HG03135 (cell line): ENCODE measurements around the gene HAPSTR1.
A peak's percentile ranks its signal among the peaks of the same experiment; 100 is the strongest.

Experiments used
- ATAC-seq: cut with Tn5 transposase; IDR thresholded peaks from one replicate; pipeline ENCODE4 v1.9.1; 2021; ENCODE audit warnings: mild to moderate bottlenecking, moderate library complexity; ENCODE audit not compliant: unreplicated experiment

The HAPSTR1 gene

DNA sequence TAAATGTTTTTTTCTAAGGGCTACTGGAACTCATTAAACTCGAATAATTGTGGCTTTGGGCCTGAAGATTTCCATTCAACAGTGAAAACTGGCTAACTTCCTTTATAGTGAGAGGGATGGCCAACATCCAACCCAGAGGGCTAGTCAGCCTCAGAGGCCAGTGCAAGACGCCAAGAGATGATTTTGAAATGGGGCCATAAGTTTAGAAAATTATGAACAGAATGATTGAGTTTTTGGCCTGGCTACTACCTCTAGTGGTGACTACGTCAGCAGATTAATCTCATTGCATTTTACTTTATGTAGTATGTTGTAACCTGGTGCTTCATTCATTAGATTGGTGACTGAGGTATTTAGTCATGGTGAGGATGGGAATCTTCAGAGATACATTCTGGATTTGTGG, 28.4 kb downstream of the HAPSTR1 start:
- no peak for ATAC-seq

DNA sequence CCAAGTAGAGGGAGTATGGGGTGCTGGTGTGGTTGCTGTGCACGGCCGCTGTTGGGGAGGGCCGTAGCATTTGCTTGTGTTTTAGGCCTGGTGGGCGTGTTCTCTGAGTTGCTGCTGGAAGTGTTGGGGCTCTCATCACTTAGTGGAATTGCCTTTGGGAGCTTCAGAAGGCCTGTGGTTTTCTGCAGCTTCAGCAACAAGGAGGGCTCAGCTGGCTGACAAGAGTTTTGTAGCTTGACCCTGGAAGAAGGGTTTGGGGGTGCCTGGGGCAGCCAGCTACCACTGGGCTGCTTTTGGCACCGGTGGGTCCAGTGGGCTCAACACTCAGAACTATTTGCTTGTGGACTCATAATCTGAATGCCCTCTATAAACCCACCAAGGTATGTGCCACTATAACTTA, 30.9 kb downstream of the HAPSTR1 start:
- ATAC-seq = no peak

DNA sequence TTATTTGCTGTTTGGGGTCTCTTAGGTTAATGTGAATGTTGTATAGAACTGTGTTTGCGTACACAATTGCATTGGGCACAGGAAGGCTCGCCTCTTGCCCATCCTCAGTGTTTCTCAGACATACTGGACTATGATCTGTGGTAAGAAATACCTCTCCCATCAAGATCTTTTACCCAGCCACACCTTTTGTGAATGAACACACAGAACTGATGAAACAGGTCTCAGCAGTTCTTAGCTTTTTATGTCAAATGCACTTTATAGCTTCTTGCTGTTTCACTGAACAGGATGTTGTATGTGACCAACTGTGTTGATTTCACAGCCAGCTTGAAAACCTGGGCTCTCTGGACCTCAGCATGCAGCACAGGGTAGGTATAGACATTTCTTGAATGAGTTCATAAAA, 31.5 kb downstream of the HAPSTR1 start:
- ATAC-seq = no peak

DNA sequence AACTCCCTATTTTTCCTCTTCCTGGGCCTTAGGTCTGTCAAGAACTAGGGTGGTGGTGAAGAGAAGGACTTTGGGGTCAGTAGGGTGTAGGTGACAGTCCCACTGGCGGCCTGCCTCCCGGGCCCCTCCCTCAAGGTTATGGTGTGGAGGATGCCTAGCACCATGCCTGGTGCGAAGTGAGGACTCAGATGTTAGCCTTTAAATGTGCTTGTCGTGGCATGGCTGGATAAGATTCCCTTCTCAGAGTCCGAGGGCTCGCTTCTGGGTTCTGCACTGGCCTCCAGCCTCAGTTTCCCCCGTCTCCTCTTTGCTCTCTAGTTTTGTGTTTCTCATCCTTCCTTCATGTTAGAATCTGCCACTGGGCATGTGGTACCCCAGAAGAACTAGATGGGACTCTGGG, 32.0 kb downstream of the HAPSTR1 start:
- ATAC-seq = no peak

DNA sequence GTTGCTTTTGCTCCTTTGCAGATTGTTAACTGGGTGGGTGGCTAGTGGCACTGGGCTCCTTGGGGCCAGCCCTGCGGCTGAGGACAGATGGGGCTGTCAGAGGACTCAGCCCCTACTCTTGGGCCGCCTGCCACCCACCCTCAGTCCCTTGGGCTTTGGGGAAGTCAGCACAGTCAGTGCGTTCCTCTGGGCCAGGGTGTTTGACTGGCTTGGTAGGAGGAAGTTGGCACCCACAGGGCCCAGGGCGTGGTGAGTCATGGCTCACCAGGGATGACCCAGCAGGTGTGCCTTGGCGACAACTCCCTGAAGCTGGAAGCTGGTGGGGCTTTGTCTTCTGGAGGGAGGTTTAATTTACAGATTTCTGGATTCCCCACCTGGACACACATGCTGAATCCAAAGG, 32.4 kb downstream of the HAPSTR1 start:
- ATAC-seq = no peak

DNA sequence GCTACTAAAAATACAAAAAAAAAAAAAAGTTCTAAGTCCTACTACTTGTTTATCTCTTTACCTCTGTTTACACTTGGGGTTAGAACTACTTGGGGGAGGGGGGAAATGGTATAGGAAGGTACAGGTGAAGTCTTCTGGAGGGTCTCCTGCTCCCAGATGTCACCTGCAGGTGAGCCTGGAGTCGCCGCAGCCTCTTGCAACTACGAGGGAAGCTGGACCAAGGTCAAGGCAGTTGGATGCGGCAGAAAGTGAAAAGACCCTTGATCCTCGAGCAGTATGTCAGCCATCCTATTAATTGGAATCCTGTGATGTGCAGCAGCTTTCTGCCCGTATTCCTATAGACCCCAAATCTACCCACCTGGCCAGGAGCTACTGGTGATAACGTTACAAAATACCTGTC, 33.0 kb downstream of the HAPSTR1 start:
- ATAC-seq = no peak

DNA sequence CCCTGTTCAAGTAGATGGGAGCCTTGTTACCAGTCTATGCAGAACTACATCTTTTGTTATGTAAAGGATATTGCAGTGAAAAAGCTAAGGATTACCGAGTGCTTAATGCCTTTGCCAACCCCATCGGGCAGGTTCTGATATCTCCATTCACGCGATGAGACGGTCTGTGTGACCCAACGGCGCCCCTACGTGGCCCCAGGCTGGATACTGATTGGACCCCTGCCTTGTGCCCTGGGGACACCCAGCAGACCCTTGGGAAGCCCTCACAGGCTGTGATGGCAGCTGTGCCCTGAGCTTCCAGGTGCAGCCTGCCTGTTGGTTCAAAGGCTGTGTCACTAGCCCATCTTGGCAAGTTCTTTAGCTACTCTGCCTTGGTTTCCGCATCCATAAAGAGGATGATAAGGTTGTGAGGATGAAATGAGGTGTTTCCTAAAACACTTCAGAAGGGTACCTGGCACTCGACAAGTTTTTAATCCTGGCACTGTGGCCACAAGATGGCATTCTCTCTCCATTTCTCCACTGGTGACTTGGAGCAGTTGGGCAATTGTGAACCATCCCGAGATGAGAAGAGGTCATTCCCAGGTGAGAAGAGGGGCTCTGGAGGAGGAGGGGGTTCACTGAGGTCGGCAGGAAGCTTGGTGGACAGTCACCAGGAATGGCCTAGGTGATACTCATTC, 33.6 kb downstream of the HAPSTR1 start:
- no peak for ATAC-seq

DNA sequence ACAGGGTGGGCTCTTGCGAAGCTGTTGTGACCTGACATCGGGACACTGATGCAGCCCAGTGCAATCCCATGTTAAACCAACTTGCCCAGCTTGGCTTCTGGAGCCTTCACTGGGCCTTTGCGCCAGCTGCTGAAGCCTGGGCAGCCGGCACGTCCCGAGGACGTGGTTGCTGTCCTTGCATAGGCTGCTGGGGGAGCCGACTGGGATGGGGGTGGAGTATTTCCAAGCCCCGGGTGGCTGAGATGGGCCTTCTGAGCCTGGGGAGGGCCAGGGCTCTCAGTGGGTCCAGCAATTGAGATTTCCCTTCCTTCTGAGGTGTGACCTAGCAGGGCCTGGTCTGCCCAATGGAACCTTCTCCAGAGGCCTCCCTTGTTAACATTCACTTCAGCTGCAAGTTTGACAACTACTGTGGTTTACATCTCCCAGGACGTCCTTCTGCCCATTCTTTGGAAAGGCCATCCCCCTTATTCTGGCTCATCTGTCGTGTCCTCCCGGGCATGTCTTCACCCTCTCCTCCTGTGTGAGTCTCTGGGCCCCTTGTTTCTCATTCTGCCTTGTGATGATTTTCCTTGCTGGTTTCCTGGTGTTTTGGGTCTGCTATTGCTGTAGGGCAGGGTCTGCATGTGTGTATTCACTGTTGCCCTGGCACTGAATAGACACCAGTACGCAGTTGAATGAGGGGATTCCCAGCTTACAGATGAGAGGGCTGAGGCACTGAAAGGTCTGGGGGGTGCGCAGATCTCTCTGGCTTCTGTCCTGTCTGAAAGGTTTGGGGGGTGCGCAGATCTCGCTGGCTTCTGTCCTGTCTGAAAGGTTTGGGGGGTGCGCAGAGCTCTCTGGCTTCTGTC, 34.4 kb downstream of the HAPSTR1 start:
- ATAC-seq = no peak

DNA sequence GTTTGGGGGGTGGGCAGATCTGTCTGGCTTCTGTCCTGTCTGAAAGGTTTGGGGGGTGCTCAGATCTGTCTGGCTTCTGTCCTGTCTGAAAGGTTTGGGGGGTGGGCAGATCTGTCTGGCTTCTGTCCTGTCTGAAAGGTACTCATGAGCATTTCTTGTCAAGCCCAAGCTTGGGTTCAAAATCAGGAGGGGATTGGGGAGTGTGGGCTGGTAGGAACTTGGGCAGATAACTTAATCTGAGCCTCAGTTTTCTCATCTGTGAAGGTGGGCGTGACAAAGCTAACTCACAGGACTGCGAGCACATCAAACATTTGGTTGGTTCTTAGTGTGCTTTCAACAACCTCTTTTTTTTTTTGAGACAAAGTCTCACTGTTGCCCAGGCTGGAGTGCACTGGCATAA, 35.2 kb downstream of the HAPSTR1 start:
- no peak for ATAC-seq

DNA sequence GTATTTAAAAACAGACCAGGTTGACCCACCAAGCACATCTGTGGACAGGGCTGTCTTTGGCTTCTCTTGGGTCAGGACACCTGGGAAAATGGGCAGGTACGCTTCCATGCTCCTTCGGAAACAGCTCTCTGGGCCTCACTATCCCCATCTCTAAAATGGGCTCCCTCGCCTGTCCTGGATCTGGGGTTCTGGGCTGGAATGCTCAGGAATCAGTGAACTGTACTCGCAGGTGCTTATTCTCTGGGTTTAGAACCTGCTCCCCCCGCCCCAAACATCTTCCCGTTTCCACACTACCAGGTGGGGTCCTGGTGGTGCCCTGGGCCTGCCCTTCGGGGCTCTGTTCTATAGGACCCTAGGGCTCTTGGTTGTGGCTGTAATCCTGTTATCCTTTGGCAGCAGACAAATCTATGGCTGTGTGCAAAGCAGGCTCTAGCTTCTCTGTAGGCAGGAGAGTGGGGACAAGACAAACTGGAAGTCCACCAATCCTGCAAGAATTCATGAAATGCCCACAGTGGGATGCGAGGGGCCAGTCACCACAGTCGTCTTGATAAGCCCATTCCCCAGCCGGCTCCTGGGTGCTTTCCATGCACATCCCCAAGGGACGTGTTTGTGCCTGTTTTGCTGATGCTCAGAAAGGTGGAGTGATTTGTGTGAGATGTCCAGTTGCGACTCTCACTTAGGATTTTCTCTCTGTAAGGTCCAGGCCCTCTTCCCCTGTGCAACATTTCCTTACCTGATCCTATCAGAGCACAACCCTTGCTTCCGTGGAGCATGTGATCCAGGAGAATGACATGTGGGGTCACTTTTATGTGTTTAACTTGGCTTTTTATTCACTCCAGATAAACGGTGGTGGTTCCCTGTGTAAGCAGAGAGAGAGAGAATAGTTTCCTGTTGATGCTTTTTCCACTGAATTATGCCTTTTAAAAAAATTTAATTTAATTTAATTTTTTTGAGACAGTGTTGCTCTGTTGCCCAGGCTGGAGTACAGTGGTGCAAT, 37.2 kb downstream of the HAPSTR1 start:
- no peak for ATAC-seq

DNA sequence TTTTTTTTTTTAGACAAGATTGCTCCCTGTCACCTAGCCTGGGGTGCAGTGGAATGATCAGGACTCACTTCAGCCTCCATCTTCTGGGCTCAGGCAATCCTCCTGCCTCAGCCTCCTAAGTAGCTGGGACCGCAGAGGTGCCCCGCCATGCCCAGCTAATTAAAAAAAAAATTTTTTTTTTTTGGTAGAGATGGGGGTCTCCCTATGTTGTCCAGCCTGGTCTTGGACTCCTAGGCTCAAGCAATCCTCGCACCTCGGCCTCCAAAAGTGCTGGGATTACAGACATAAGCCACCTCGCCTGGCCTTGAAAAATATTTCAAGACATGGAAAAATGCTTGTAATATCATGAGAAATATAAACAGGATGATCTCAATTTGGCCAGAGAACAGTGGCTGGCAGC, 42.9 kb downstream of the HAPSTR1 start:
- no peak for ATAC-seq

DNA sequence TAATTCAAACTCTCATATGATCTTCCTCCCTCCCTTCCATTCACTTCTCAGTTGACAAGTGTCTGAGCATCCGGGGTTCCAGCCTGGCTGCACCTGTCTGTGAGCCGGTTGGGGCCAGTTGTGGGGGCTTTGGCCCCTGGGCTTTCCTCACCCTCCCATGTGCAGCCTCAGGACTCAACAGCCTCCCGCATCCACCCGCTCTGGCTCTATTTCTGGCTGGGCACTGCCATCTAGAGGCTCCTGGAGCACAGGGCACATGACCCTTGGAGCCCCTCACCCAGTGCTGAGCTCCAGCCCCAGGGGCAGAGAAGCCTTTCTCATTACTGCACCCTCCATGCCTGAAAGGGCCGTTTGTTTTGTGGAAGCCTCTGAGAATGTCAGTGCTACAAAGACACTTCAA, 43.3 kb downstream of the HAPSTR1 start:
- peak; percentile 40 for ATAC-seq

DNA sequence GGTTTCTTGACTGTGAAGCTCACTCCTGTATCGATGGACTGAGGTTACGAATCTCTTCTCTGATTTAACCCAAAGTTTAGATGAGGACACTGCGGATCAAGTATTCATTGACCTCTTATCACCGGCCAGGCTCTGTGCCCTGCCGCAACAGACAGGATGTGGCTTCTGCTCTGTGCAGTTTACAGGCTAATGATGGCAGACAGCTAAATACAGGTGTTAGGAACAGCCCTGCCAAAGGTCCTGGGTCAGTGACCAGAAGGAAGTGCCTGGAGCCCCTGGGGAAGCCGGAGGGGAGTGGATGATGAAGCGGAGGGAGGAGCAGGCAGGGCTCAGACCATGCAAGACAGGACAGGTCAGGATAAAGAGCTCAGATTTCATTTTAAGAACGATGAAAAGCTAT, 44.4 kb downstream of the HAPSTR1 start:
- ATAC-seq = peak; percentile 62

DNA sequence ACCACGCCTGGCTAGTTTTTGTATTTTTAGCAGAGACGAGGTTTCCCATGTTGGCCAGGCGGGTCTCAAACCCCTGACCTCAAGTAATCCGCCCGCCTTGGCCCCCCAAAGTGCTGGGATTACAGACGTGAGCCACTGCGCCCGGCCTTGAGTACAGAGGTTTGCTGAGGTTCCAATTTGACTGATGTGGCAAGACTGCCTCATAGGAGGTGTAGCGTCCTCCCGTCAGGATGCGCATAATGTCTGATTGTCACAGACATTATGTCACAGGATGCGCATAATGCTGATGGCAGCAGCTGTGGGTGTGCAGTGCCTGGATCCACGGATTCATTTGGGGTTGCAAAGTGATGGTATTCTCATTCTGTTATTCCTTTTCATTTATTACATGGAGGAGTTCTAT, 45.2 kb downstream of the HAPSTR1 start:
- ATAC-seq = no peak

DNA sequence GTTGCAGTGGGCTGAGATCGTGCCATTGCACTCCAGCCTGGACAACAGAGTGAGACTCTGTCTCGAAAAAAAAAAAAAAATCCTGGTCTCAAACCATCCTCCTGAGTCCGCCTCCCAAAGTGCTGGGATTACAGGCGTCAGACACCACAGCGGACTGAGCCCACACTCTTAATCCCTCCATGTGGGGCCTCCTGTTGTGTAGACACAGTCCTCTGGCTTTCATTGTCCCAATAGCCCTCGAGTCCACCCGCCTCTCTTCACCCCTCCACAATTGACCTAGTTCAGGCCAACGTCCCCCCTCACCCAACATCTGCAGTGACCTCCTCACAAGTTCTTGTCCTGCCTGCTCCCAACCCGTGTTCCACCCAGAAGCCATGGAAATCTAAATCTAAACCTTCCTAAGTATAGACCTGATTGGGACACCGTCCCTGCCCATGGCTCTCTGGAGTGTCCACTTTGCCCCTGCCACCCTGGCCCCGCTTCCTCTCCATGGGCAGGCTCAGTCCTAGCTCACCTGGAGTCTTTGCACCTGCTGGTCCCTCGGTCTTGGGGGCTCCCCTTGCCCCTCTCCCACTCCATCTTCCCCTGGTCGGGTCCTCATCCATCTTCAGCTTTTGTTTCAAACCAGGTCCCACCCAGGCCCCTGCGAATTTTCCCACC, 46.7 kb downstream of the HAPSTR1 start:
- ATAC-seq = no peak

DNA sequence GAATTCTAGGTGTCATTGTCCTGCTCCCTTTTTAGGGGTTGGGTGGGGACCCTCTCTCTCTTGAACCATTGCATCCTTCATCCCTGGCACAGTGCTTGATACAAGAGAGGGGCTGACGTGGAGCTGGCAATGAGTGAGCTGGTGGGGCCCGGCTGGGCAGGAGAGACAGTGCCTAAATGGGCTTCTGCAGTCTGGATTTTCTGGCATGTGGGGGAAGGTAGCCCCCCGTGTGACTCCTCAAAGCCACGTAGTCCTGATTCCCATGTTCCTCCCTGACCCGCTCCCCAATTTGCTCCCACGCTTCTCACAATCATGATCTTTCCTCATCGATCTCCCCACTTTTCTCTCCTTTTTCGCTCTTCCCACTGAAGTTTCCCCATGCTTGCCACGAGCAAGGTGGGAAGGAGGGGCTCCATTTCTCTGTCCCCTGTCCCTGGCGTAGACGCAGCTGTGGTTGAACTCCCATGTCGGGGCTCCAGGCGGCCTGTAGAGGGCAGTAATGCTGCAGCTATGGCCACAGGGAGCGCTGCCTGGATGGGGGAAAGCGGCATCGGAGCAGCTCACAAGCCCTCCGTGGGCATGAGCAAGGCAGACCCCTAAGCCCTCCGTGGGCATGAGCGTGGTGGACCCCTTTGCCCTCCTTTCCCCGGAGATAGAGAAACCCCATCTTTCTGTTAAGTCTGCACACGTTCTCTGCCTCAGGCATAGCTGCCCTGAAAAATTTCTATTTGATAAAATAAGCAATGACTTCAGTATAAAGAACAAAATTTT, 47.5 kb downstream of the HAPSTR1 start:
- ATAC-seq = no peak

DNA sequence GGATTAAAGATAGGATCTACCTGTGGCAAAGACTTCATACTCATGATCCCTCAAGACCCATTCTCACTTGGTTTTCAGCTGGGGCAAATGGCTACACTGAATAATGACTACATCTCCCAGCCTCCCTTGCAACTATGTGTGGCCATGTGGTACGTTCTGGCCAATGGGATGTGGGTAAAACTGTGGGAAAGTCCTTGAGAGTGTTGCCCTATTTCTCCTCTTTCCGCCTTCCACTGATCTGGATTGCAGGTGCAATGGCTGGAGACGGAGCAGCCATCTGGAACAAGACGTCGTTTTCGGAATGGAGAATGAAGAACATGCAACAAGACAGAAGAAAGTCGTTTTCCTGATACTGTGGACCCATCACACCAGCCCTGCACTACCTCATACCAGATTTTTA, 48.5 kb downstream of the HAPSTR1 start:
- peak; percentile 46 for ATAC-seq
